HEK293 (cell line): ENCODE data around the gene COL9A3.
A peak's percentile ranks its signal among the peaks of the same experiment; 100 is the strongest.

ENCODE experiments used
- CTCF ChIA-PET: fragments of 350-600 bp; formaldehyde crosslinking; extraction: SDS; loops from one replicate; lab custom pipeline; 2021; ENCODE audit warnings: antibody characterized with exemption; lab: Yijun Ruan, JAX
- POLR2A ChIA-PET: fragments of 300-600 bp; formaldehyde crosslinking; extraction: SDS; loops from one replicate; lab custom pipeline; 2020; ENCODE audit warnings: antibody characterized with exemption, inconsistent platforms; lab: Yijun Ruan, JAX
- H3K27ac ChIP-seq: fragments of 200-500 bp; sonication (Bioruptor generic); 2 replicates; pipeline ENCODE4 v1.5.1; 2014; ENCODE audit warnings: low read depth, low read length, control low read depth, inconsistent platforms; ENCODE audit errors: extremely low read depth
- H3K36me3 ChIP-seq, 2 experiments: fragments of 200-500 bp in 1 of 2; sonication (Bioruptor generic) in 1 of 2; 1 replicate in 1 of 2; 2 replicates in 1 of 2; pipeline ENCODE4 v1.5.1; 2014 to 2017; ENCODE audit warnings: inconsistent platforms in 2 of 2, low read length in 2 of 2; ENCODE audit not compliant: control insufficient read depth in 2 of 2, insufficient read depth in 1 of 2
- H3K4me1 ChIP-seq: fragments of 200-500 bp; sonication (Bioruptor generic); 2 replicates; pipeline ENCODE4 v1.5.1; 2014; ENCODE audit warnings: mild to moderate bottlenecking, low read length, inconsistent platforms; ENCODE audit not compliant: control insufficient read depth, insufficient read depth
- H3K4me3 ChIP-seq: 2 replicates; pipeline ENCODE4 v1.5.1; 2011; ENCODE audit warnings: low read depth, mild to moderate bottlenecking, control low read depth, low read length, moderate library complexity
- H3K9me3 ChIP-seq: fragments of 200-500 bp; sonication (Bioruptor generic); 2 replicates; pipeline ENCODE4 v1.5.1; 2014; ENCODE audit warnings: low read depth, low read length, inconsistent platforms; ENCODE audit not compliant: control insufficient read depth, insufficient read depth
- GLIS1 ChIP-seq: fragments of 450-650 bp; formaldehyde crosslinking; IDR thresholded peaks from 2 replicates; pipeline ENCODE4 v1.5.1; 2016; ENCODE audit warnings: missing biosample characterization, missing genetic modification characterization
- GLIS2 ChIP-seq: fragments of 450-650 bp; formaldehyde crosslinking; IDR thresholded peaks from 2 replicates; pipeline ENCODE4 v1.5.1; 2016; ENCODE audit warnings: missing biosample characterization, missing genetic modification characterization
- INSM2 ChIP-seq: fragments of 450-650 bp; formaldehyde crosslinking; IDR thresholded peaks from 2 replicates; pipeline ENCODE4 v1.5.1; 2016; ENCODE audit warnings: missing biosample characterization, missing genetic modification characterization
- KLF8 ChIP-seq: fragments of 450-650 bp; formaldehyde crosslinking; IDR thresholded peaks from 2 replicates; pipeline ENCODE4 v1.5.1; 2016; ENCODE audit warnings: missing biosample characterization, missing genetic modification characterization
- MZF1 ChIP-seq: fragments of 450-650 bp; formaldehyde crosslinking; IDR thresholded peaks from 2 replicates; pipeline ENCODE4 v1.5.1; 2017; ENCODE audit warnings: missing biosample characterization, missing genetic modification characterization, borderline replicate concordance
- SALL2 ChIP-seq: fragments of 450-650 bp; formaldehyde crosslinking; IDR thresholded peaks from 2 replicates; pipeline ENCODE4 v1.5.0; 2017; ENCODE audit warnings: missing biosample characterization, mild to moderate bottlenecking, missing genetic modification characterization, borderline replicate concordance
- TCF7L2 ChIP-seq: IDR thresholded peaks from 2 replicates; pipeline ENCODE4 v1.6.1; 2011; ENCODE audit warnings: low read depth, mild to moderate bottlenecking, inconsistent platforms, low read length, moderate library complexity, borderline replicate concordance
- WT1 ChIP-seq: fragments of 450-650 bp; formaldehyde crosslinking; IDR thresholded peaks from 2 replicates; pipeline ENCODE4 v1.5.1; 2016; ENCODE audit warnings: missing biosample characterization, missing genetic modification characterization
- ZBTB8A ChIP-seq: fragments of 450-650 bp; formaldehyde crosslinking; IDR thresholded peaks from 2 replicates; pipeline ENCODE4 v1.5.1; 2016; ENCODE audit warnings: missing biosample characterization, missing genetic modification characterization
- ZFHX2 ChIP-seq: fragments of 450-650 bp; formaldehyde crosslinking; conservative IDR thresholded peaks from 2 replicates; pipeline ENCODE4 v1.5.1; 2016; ENCODE audit warnings: missing biosample characterization, missing genetic modification characterization
- ZIC2 ChIP-seq: fragments of 450-650 bp; formaldehyde crosslinking; IDR thresholded peaks from 2 replicates; pipeline ENCODE4 v1.5.1; 2016; ENCODE audit warnings: missing biosample characterization, missing genetic modification characterization
- ZNF140 ChIP-seq: fragments of 450-650 bp; formaldehyde crosslinking; IDR thresholded peaks from 2 replicates; pipeline ENCODE4 v1.5.1; 2016; ENCODE audit warnings: missing biosample characterization, missing genetic modification characterization
- ZNF146 ChIP-seq: fragments of 450-650 bp; formaldehyde crosslinking; IDR thresholded peaks from 2 replicates; pipeline ENCODE4 v1.5.1; 2016; ENCODE audit warnings: missing biosample characterization, missing genetic modification characterization
- ZNF157 ChIP-seq: fragments of 450-650 bp; formaldehyde crosslinking; IDR thresholded peaks from 2 replicates; pipeline ENCODE4 v1.5.1; 2016; ENCODE audit warnings: missing biosample characterization, missing genetic modification characterization
- ZNF174 ChIP-seq: fragments of 450-650 bp; formaldehyde crosslinking; IDR thresholded peaks from 2 replicates; pipeline ENCODE4 v1.5.0; 2017; ENCODE audit warnings: missing biosample characterization, mild to moderate bottlenecking, missing genetic modification characterization
- ZNF214 ChIP-seq: fragments of 450-650 bp; formaldehyde crosslinking; IDR thresholded peaks from 2 replicates; pipeline ENCODE4 v1.5.1; 2017; ENCODE audit warnings: missing biosample characterization, mild to moderate bottlenecking, missing genetic modification characterization, borderline replicate concordance
- ZNF223 ChIP-seq: fragments of 450-650 bp; formaldehyde crosslinking; IDR thresholded peaks from 2 replicates; pipeline ENCODE4 v1.5.1; 2016; ENCODE audit warnings: missing biosample characterization, missing genetic modification characterization
- ZNF23 ChIP-seq: fragments of 450-650 bp; formaldehyde crosslinking; IDR thresholded peaks from 2 replicates; pipeline ENCODE4 v1.5.1; 2016; ENCODE audit warnings: missing biosample characterization, missing genetic modification characterization, borderline replicate concordance
- ZNF37A ChIP-seq: fragments of 450-650 bp; IDR thresholded peaks from 2 replicates; pipeline ENCODE4 v1.5.1; 2018; ENCODE audit warnings: missing biosample characterization, missing genetic modification characterization
- ZNF394 ChIP-seq: fragments of 450-650 bp; formaldehyde crosslinking; IDR thresholded peaks from 2 replicates; pipeline ENCODE4 v1.5.1; 2016; ENCODE audit warnings: missing biosample characterization, missing genetic modification characterization, mild to moderate bottlenecking, moderate library complexity, borderline replicate concordance
- ZNF433 ChIP-seq: fragments of 450-650 bp; formaldehyde crosslinking; IDR thresholded peaks from 2 replicates; pipeline ENCODE4 v1.5.1; 2016; ENCODE audit warnings: missing biosample characterization, missing genetic modification characterization, low read depth
- ZNF449 ChIP-seq: fragments of 450-650 bp; formaldehyde crosslinking; IDR thresholded peaks from 2 replicates; pipeline ENCODE4 v1.5.1; 2017; ENCODE audit warnings: missing biosample characterization, mild to moderate bottlenecking, missing genetic modification characterization, moderate library complexity
- ZNF514 ChIP-seq: fragments of 450-650 bp; formaldehyde crosslinking; IDR thresholded peaks from 2 replicates; pipeline ENCODE4 v1.5.1; 2016; ENCODE audit warnings: missing biosample characterization, missing genetic modification characterization
- ZNF623 ChIP-seq: fragments of 450-650 bp; formaldehyde crosslinking; IDR thresholded peaks from 2 replicates; pipeline ENCODE4 v1.5.1; 2016; ENCODE audit warnings: missing biosample characterization, missing genetic modification characterization
- ZNF843 ChIP-seq: fragments of 450-650 bp; formaldehyde crosslinking; IDR thresholded peaks from 2 replicates; pipeline ENCODE4 v1.5.1; 2016; ENCODE audit warnings: missing biosample characterization, missing genetic modification characterization
- TF ChIP-seq, protein P1 (sequence below): sonication (generic); formaldehyde crosslinking; IDR thresholded peaks from 2 replicates; pipeline ENCODE4 v1.8.1; 2022; ENCODE audit warnings: mild to moderate bottlenecking, moderate library complexity, missing genetic modification reagents
- TF ChIP-seq, protein P2 (sequence below): fragments of 450-650 bp; formaldehyde crosslinking; IDR thresholded peaks from 2 replicates; pipeline ENCODE4 v1.5.1; 2017; ENCODE audit warnings: missing biosample characterization, missing genetic modification characterization

Gene COL9A3

DNA sequence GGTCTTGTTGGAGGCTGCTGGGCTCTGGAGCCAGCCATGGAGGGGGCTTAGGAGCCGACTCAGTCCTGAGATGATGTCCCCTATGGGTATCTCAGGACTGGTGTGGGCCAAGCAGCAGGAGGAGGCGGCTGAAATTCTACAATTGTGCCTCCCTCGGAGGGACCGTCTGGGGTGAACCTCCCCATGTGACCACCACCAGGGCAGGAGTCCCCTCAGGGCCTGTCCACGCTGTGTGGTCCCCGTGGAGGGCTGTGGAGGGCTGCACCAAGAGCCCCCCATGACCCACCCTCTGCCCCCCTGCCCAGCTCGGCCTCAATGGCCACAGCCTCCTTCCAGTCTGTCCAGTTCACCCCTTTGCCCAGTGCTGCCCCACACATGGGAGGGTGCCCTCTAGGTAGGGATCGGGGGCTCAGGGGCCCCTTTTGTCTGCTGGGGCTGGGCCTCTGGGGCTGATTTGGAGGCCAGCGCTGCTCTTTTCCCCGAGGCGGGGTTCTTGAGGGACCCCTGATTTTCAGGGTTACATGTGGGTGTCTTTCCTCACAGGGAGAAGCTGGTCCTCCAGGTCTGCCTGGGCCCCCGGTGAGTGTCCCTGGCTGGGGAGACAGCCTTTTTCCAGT is 1.2 kb downstream of the COL9A3 start:
- H3K36me3 ChIP-seq: peaks cover 0 to 3% of the 10 kb centered on the region in 2 experiments; a peak in 1 of 3 replicates
- POLR2A ChIA-PET: interaction anchor here (0.9 kb wide), 1 partner anchor 12 kb away, joined by 3 read pairs; no protein-coding TSS in a partner anchor
- CTCF ChIA-PET: interaction anchor here (0.6 kb wide), 1 partner anchor 144 kb away, joined by 4 read pairs; no protein-coding TSS in a partner anchor
- H3K27ac ChIP-seq: no peak overlapping the region; the same call in 1 of the 2 replicates
- H3K9me3 ChIP-seq: no peaks in the 10 kb centered on the region
- TF ChIP-seq ZNF214 (tag by site-specific recombination) (no peak), ZNF157 (tag by site-specific recombination) (no peak), GLIS2 (tag by site-specific recombination) (peak; percentile 64), ZNF394 (tag by site-specific recombination) (no peak), ZNF623 (tag by site-specific recombination) (no peak), GLIS1 (tag by site-specific recombination) (peak; percentile 96), SALL2 (tag by site-specific recombination) (no peak)
- H3K4me1 ChIP-seq: peaks cover 6% of the 10 kb centered on the region; the same call in 1 of the 2 replicates
- H3K4me3 ChIP-seq: no peak overlapping the region

- Histone ChIP-seq H3K4me1 (peaks cover 6% of the 10 kb centered on the region; the same call in 1 of the 2 replicates), H3K9me3 (no peaks in the 10 kb centered on the region), H3K36me3 (peaks cover 0 to under 1% of the 10 kb centered on the region in 2 experiments; a peak in 1 of 3 replicates), H3K27ac (peak overlapping the region; percentile 30; the same call in 1 of the 2 replicates), H3K4me3 (no peak overlapping the region)
- ChIA-PET POLR2A (interaction anchor here (0.9 kb wide), 1 partner anchor 13 kb away, joined by 3 read pairs; no protein-coding TSS in a partner anchor), CTCF (interaction anchor here (0.6 kb wide), 1 partner anchor 145 kb away, joined by 4 read pairs; no protein-coding TSS in a partner anchor)
- TF ChIP-seq ZNF449 (peak; percentile 82; the same call in 1 of the 2 replicates), ZNF843 (tag by site-specific recombination) (no peak), ZNF23 (tag by site-specific recombination) (no peak), TCF7L2 (no peak), ZNF146 (no peak), KLF8 (tag by site-specific recombination) (no peak), ZNF140 (tag by site-specific recombination) (no peak), ZNF514 (tag by site-specific recombination) (no peak), ZNF37A (tag by site-specific recombination) (no peak), MZF1 (tag by site-specific recombination) (no peak), ZIC2 (tag by site-specific recombination) (peak; percentile 93), INSM2 (tag by site-specific recombination) (no peak), ZNF433 (tag by site-specific recombination) (no peak), ZFHX2 (tag by site-specific recombination) (peak; percentile 83), WT1 (tag by site-specific recombination) (peak; percentile 61), ZNF174 (no peak), ZNF157 (tag by site-specific recombination) (no peak), ZNF223 (tag by site-specific recombination) (no peak), ZBTB8A (tag by site-specific recombination) (peak; percentile 68)
- TF ChIP-seq, protein P1, sequence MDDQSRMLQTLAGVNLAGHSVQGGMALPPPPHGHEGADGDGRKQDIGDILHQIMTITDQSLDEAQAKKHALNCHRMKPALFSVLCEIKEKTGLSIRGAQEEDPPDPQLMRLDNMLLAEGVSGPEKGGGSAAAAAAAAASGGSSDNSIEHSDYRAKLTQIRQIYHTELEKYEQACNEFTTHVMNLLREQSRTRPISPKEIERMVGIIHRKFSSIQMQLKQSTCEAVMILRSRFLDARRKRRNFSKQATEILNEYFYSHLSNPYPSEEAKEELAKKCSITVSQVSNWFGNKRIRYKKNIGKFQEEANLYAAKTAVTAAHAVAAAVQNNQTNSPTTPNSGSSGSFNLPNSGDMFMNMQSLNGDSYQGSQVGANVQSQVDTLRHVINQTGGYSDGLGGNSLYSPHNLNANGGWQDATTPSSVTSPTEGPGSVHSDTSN (CRISPR knock-in tag): no peak
- TF ChIP-seq, protein P2, sequence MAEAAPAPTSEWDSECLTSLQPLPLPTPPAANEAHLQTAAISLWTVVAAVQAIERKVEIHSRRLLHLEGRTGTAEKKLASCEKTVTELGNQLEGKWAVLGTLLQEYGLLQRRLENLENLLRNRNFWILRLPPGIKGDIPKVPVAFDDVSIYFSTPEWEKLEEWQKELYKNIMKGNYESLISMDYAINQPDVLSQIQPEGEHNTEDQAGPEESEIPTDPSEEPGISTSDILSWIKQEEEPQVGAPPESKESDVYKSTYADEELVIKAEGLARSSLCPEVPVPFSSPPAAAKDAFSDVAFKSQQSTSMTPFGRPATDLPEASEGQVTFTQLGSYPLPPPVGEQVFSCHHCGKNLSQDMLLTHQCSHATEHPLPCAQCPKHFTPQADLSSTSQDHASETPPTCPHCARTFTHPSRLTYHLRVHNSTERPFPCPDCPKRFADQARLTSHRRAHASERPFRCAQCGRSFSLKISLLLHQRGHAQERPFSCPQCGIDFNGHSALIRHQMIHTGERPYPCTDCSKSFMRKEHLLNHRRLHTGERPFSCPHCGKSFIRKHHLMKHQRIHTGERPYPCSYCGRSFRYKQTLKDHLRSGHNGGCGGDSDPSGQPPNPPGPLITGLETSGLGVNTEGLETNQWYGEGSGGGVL: peak; percentile 53; the same call in 1 of the 2 replicates
Observed at GRCh38 chr20:62818592-62819493, 2.0 kb downstream of the COL9A3 start.
